CD14-positive monocyte (primary cell): ENCODE results near the gene FXYD6. TPM values are rescaled to one million over a fixed set of nuclear protein-coding genes. Genes with fewer than 3 reads are reported as not detected.

Experiments used
- DNase-seq, 3 donors: peaks; one replicate each; pipeline ENCODE4 v3.0.0-alpha.2; 2011 to 2022
- H2AFZ ChIP-seq: 2 replicates; pipeline ENCODE4 v1.6.0; 2012; ENCODE audit warnings: mild to moderate bottlenecking, low read depth, low read length, inconsistent platforms; ENCODE audit not compliant: insufficient read depth, poor library complexity, severe bottlenecking
- H3K27ac ChIP-seq, 2 donors: 1 replicate in 1 of 2; 2 replicates in 1 of 2; pipeline ENCODE4 v1.5.1; 2012 to 2013; ENCODE audit warnings: low read length in 2 of 2, control low read depth in 1 of 2, inconsistent platforms in 1 of 2, low read depth in 1 of 2, mild to moderate bottlenecking in 1 of 2
- H3K27me3 ChIP-seq, 2 donors: one replicate each; pipeline versions ENCODE4 v1.6.0 to v1.6.1; 2011 to 2013; ENCODE audit warnings: low read length in 2 of 2; ENCODE audit not compliant: control insufficient read depth in 2 of 2, insufficient read depth in 2 of 2
- H3K36me3 ChIP-seq, 2 donors: replicated peaks in 1 of 2; 1 replicate in 1 of 2; 2 replicates in 1 of 2; pipeline versions ENCODE4 v1.5.1 to v1.6.1; 2012 to 2013; ENCODE audit warnings: low read length in 2 of 2, control low read depth in 1 of 2, inconsistent platforms in 1 of 2, mild to moderate bottlenecking in 1 of 2; ENCODE audit not compliant: insufficient read depth in 2 of 2, control insufficient read depth in 1 of 2
- H3K4me1 ChIP-seq, 2 donors: 1 replicate in 1 of 2; 2 replicates in 1 of 2; pipeline versions ENCODE4 v1.5.1 to v1.6.1; 2012 to 2013; ENCODE audit warnings: low read length in 2 of 2, control low read depth in 1 of 2, inconsistent platforms in 1 of 2, mild to moderate bottlenecking in 1 of 2, moderate library complexity in 1 of 2; ENCODE audit not compliant: insufficient read depth in 2 of 2, control insufficient read depth in 1 of 2
- H3K4me2 ChIP-seq: replicated peaks from 2 replicates; pipeline ENCODE3; 2012; ENCODE audit warnings: low read length, moderate library complexity, mild to moderate bottlenecking; ENCODE audit not compliant: poor library complexity, severe bottlenecking; ENCODE audit errors: extremely low read depth
- H3K4me3 ChIP-seq, 3 experiments: fragments of 200-600 bp in 1 of 3; sonication (generic) in 1 of 3; replicated peaks in 1 of 3; 1 replicate in 2 of 3; 2 replicates in 1 of 3; pipeline ENCODE4 v1.5.1; 2011 to 2013; ENCODE audit warnings: low read length in 3 of 3, mild to moderate bottlenecking in 3 of 3, control low read depth in 2 of 3, low read depth in 2 of 3, inconsistent platforms in 1 of 3, moderate library complexity in 1 of 3
- H3K79me2 ChIP-seq: 2 replicates; pipeline ENCODE4 v1.6.0; 2012; ENCODE audit warnings: mild to moderate bottlenecking, control low read depth, inconsistent platforms, low read length, moderate library complexity; ENCODE audit not compliant: insufficient read depth
- H3K9ac ChIP-seq: 2 replicates; pipeline ENCODE4 v1.6.0; 2017; ENCODE audit warnings: low read length, mild to moderate bottlenecking; ENCODE audit not compliant: insufficient read depth, poor library complexity, severe bottlenecking
- H3K9me3 ChIP-seq, 2 donors: replicated peaks in 1 of 2; 1 replicate in 1 of 2; 2 replicates in 1 of 2; pipeline versions ENCODE4 v1.5.1 to v1.6.1; 2012 to 2013; ENCODE audit warnings: low read length in 2 of 2, control low read depth in 1 of 2; ENCODE audit not compliant: control insufficient read depth in 1 of 2, insufficient read depth in 1 of 2
- H4K20me1 ChIP-seq: 2 replicates; pipeline ENCODE4 v1.6.0; 2012; ENCODE audit warnings: mild to moderate bottlenecking, low read length, control low read depth, moderate library complexity; ENCODE audit not compliant: insufficient read depth
- H3K27ac Mint-ChIP-seq, 7 donors: one replicate each; pipeline ENCODE4 v1.8.0; 2020; ENCODE audit warnings: mild to moderate bottlenecking in 7 of 7, mixed read lengths in 7 of 7, moderate library complexity in 6 of 7, inconsistent platforms in 2 of 7
- H3K27me3 Mint-ChIP-seq, 3 donors: one replicate each; pipeline ENCODE4 v1.8.0; 2021 to 2022; ENCODE audit warnings: low read depth in 3 of 3, mild to moderate bottlenecking in 3 of 3, mixed read lengths in 3 of 3, moderate library complexity in 3 of 3, inconsistent platforms in 1 of 3
- H3K36me3 Mint-ChIP-seq, 2 donors: one replicate each; pipeline ENCODE4 v1.8.0; 2020; ENCODE audit warnings: mixed read lengths in 2 of 2, inconsistent platforms in 1 of 2, mild to moderate bottlenecking in 1 of 2
- H3K4me1 Mint-ChIP-seq: one replicate; pipeline ENCODE4 v1.8.0; 2020; ENCODE audit warnings: mild to moderate bottlenecking, mixed read lengths
- H3K4me3 Mint-ChIP-seq, 2 donors: one replicate each; pipeline ENCODE4 v1.8.0; 2020; ENCODE audit warnings: mild to moderate bottlenecking in 2 of 2, mixed read lengths in 2 of 2, moderate library complexity in 1 of 2
- H3K9me3 Mint-ChIP-seq, 7 donors: one replicate each; pipeline ENCODE4 v1.8.0; 2020 to 2022; ENCODE audit warnings: mixed read lengths in 7 of 7, mild to moderate bottlenecking in 6 of 7, moderate library complexity in 6 of 7, inconsistent platforms in 2 of 7
- WGBS: methylation state at CpG from one replicate; pipeline ENCODE4 v1.1.5; 2013; ENCODE audit warnings: missing lambda C conversion rate; ENCODE audit not compliant: insufficient coverage; 5-methylcytosine and 5-hydroxymethylcytosine counted together
- intact Hi-C, 2 donors: fragments of 100-400 bp; cut with micrococcal nuclease; formaldehyde crosslinking; loops; one replicate each; pipeline versions ENCODE4 v1.15.0 to v1.15.1; 2023
- polyA plus RNA-seq, 3 donors: library from polyadenylated mRNA; depleted of rRNA in 1 of 3; unstranded in 2 of 3; stranded (reverse) in 1 of 3; fragments of 300-500 nt in 2 of 3; fragments of >200 nt in 1 of 3; fragmentation: Illumina TruSeq in 2 of 3; gene quantifications; 1 replicate in 2 of 3; 2 replicates in 1 of 3; pipeline ENCODE4 v1.2.3, GENCODE V29; 2012 to 2021
- TF ChIP-seq, protein P1 (sequence below): fragments of 200-600 bp; IDR thresholded peaks from one replicate; pipeline ENCODE4 v1.8.0; 2022; ENCODE audit warnings: antibody characterized with exemption, mild to moderate bottlenecking

FXYD6 gene
- polyA plus RNA-seq, 3 donors, result 36.4 to 52.1 (median 44.1) TPM

GRCh38 chr11:117862019-117862725 is 14.3 kb downstream of the FXYD6 start:
- Histone ChIP-seq H3K27ac (no peak overlapping the region), H3K36me3 (no peaks in the 10 kb centered on the region), H3K9me3 (no peaks in the 10 kb centered on the region), H3K27me3 (no peaks in the 10 kb centered on the region), H3K4me2 (peak overlapping the region; percentile 15), H3K4me1 (peaks cover 12 to 21% of the 10 kb centered on the region in 2 donors), H3K4me3 (no peak overlapping the region), H4K20me1 (no peaks in the 10 kb centered on the region), H3K9ac (peak overlapping the region; percentile 21), H3K79me2 (no peaks in the 10 kb centered on the region), H2AFZ (peak overlapping the region; percentile 63)
- Mint-ChIP-seq H3K27ac (peak overlapping the region in 4 of 7 donors; percentile 21 to 44 (median 38)), H3K4me3 (no peak overlapping the region), H3K4me1 (peaks cover 22% of the 10 kb centered on the region), H3K36me3 (no peaks in the 10 kb centered on the region), H3K27me3 (peaks cover 1 to 5% (median 1%) of the 10 kb centered on the region in 3 donors), H3K9me3 (peaks cover 0 to 1% (median 0%) of the 10 kb centered on the region in 7 donors)
- no peak for DNase-seq
- intact Hi-C loops, result no loop called here
- WGBS, result 47% methylated on average over 9 of the region's 12 CpGs
- TF ChIP-seq, protein P1, sequence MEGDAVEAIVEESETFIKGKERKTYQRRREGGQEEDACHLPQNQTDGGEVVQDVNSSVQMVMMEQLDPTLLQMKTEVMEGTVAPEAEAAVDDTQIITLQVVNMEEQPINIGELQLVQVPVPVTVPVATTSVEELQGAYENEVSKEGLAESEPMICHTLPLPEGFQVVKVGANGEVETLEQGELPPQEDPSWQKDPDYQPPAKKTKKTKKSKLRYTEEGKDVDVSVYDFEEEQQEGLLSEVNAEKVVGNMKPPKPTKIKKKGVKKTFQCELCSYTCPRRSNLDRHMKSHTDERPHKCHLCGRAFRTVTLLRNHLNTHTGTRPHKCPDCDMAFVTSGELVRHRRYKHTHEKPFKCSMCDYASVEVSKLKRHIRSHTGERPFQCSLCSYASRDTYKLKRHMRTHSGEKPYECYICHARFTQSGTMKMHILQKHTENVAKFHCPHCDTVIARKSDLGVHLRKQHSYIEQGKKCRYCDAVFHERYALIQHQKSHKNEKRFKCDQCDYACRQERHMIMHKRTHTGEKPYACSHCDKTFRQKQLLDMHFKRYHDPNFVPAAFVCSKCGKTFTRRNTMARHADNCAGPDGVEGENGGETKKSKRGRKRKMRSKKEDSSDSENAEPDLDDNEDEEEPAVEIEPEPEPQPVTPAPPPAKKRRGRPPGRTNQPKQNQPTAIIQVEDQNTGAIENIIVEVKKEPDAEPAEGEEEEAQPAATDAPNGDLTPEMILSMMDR, result no peak

- TF ChIP-seq, protein P1, result no peak
- Histone ChIP-seq H3K4me2 (peak overlapping the region; percentile 15), H3K4me3 (no peak overlapping the region), H4K20me1 (no peaks in the 10 kb centered on the region), H3K36me3 (no peaks in the 10 kb centered on the region), H3K27me3 (no peaks in the 10 kb centered on the region), H3K9ac (peak overlapping the region; percentile 21), H3K79me2 (no peaks in the 10 kb centered on the region), H2AFZ (peak overlapping the region; percentile 63), H3K27ac (no peak overlapping the region), H3K9me3 (no peaks in the 10 kb centered on the region), H3K4me1 (peaks cover 18 to 27% of the 10 kb centered on the region in 2 donors)
- intact Hi-C loops, result no loop called here
- H3K27ac Mint-ChIP-seq, result peak overlapping the region in 4 of 7 donors; percentile 21 to 68 (median 45)
- peaks cover 0 to 1% (median 0%) of the 10 kb centered on the region in 7 donors for H3K9me3 Mint-ChIP-seq
- no peaks in the 10 kb centered on the region for H3K36me3 Mint-ChIP-seq
- peaks cover 29% of the 10 kb centered on the region for H3K4me1 Mint-ChIP-seq
- H3K27me3 Mint-ChIP-seq, result peaks cover 1 to 5% (median 1%) of the 10 kb centered on the region in 3 donors
- H3K4me3 Mint-ChIP-seq, result no peak overlapping the region
- DNase-seq, result no peak
- WGBS, result 34% methylated on average over 6 of the region's 13 CpGs
Observed at GRCh38 chr11:117861151-117862018, 15.1 kb downstream of the FXYD6 start.
